ENCODE measurements around the gene CNMD. TPM values are rescaled to one million over a fixed set of nuclear protein-coding genes. Genes with fewer than 3 reads are reported as not detected.

The CNMD gene
- total and polyA plus RNA-seq, 2 of the 8 experiments (the other 6 are each of a cell fraction or from before 2014, with no cell fraction given) = 87.4 to 113 TPM

GRCh38 chr13:52665325-52665724 lies 74.3 kb downstream of the CNMD start:
- Histone ChIP-seq H3K4me1 (replicated peaks in 1 of 4; ENCODE audit: control insufficient read depth in 3 of 4, insufficient read depth in 4 of 4, low read length in 3 of 4) (no peaks in the 10 kb centered on the region), H3K9ac (replicated peaks in 1 of 4; ENCODE audit: extremely low read depth in 1 of 4, low read depth in 3 of 4, low read length in 3 of 4) (no peak overlapping the region), H2BK12ac (ENCODE audit: low read depth, low read length) (no peak overlapping the region), H3K9me3 (ENCODE audit: insufficient read depth in 2 of 2, low read depth in 1 of 2, low read length in 1 of 2) (no peaks in the 10 kb centered on the region), H2BK5ac (ENCODE audit: low read depth, low read length) (no peak overlapping the region), H4K20me1 (replicated peaks in 1 of 2; ENCODE audit: control insufficient read depth in 1 of 2, insufficient read depth in 2 of 2, low read length in 2 of 2) (no peaks in the 10 kb centered on the region), H4K91ac (replicated peaks; ENCODE audit: insufficient read length, low read length) (no peak overlapping the region), H3K18ac (ENCODE audit: extremely low read depth, low read length) (no peak overlapping the region), H4K8ac (ENCODE audit: extremely low read depth, insufficient read depth, low read length) (no peak overlapping the region), H2BK15ac (ENCODE audit: low read length) (no peak overlapping the region), H3K27me3 (replicated peaks in 1 of 4; ENCODE audit: control insufficient read depth in 3 of 4, extremely low read depth in 1 of 4, insufficient read depth in 3 of 4, low read length in 3 of 4) (no peaks in the 10 kb centered on the region), H3K27ac (ENCODE audit: low read depth, low read length) (no peak overlapping the region), H3K23me2 (ENCODE audit: low read depth, low read length) (no peaks in the 10 kb centered on the region), H3K79me2 (ENCODE audit: control insufficient read depth in 1 of 2, insufficient read depth in 2 of 2, low read length in 2 of 2) (no peaks in the 10 kb centered on the region; a peak in 1 of 4 replicates), H3K4me2 (ENCODE audit: insufficient read depth in 1 of 2, low read depth in 2 of 2, low read length in 2 of 2) (no peak overlapping the region), H3K4me3 (ENCODE audit: extremely low read depth in 1 of 4, insufficient read depth in 2 of 4, low read depth in 3 of 4, low read length in 4 of 4) (no peak overlapping the region), H2AFZ (ENCODE audit: low read length) (no peak overlapping the region), H3K56ac (replicated peaks; ENCODE audit: insufficient read length, low read depth, low read length) (no peak overlapping the region), H3K23ac (ENCODE audit: insufficient read length) (no peak overlapping the region), H3K14ac (ENCODE audit: insufficient read length) (no peak overlapping the region), H3K4ac (replicated peaks; ENCODE audit: insufficient read length, low read depth, low read length) (no peak overlapping the region), H2BK120ac (replicated peaks; ENCODE audit: low read depth, low read length) (no peak overlapping the region), H2AK5ac (ENCODE audit: low read depth, low read length) (no peak overlapping the region), H4K5ac (ENCODE audit: insufficient read length, low read depth, low read length) (no peak overlapping the region), H3K36me3 (ENCODE audit: control insufficient read depth in 2 of 4, insufficient read depth in 4 of 4, low read length in 3 of 4) (peaks cover 0 to 80% (median 21%) of the 10 kb centered on the region in 4 experiments; a peak in 7 of 8 replicates), H2BK20ac (ENCODE audit: low read length) (no peak overlapping the region), H3K79me1 (ENCODE audit: low read depth, low read length) (no peaks in the 10 kb centered on the region)
- POLR2A ChIA-PET (ENCODE audit: partially characterized antibody) = interaction anchor here (0.6 to 4.9 kb wide), 10 partner anchors 11 to 149 kb away, joined by 3 to 31 read pairs (median 4); partner anchors contain the start of gene SUGT1
- CTCF ChIA-PET (ENCODE audit: partially characterized antibody) = interaction anchor here (0.6 to 5.0 kb wide), 58 partner anchors 9 to 1046 kb away, joined by 3 to 75 read pairs (median 4); partner anchors contain the start of genes PCDH8 and SUGT1
- FAIRE-seq (no peak), DNase-seq (ENCODE audit: low read depth in 1 of 2, low spot score in 2 of 2) (no peak)
- TF ChIP-seq CTCF (IDR thresholded peaks at IDR 0.05; ENCODE audit: control extremely low read depth in 1 of 3, insufficient read depth in 1 of 3, low read depth in 1 of 3, low read length in 3 of 3) (peak in 2 of 3 experiments; percentile 23 to 37; a peak in 2 of 4 replicates), RAD21 (IDR thresholded peaks at IDR 0.05 in 1 of 2, conservative IDR thresholded peaks at IDR 0.05 in 1 of 2; ENCODE audit: low read depth in 2 of 2, low read length in 2 of 2) (peak in 1 of 2 experiments; percentile 54; a peak in 3 of 4 replicates), TBP (IDR thresholded peaks at IDR 0.05; ENCODE audit: low read depth, low read length) (no peak)

Data from H1 (cell line).